GM18951 (cell line): ENCODE results near the gene KCNJ13.

Experiments used
- POLR2A ChIP-seq: IDR thresholded peaks from 4 replicates; pipeline ENCODE4 v1.6.1; 2011; ENCODE audit warnings: mild to moderate bottlenecking; ENCODE audit not compliant: insufficient read length, insufficient read depth; ENCODE audit errors: extremely low read depth
- in situ Hi-C: fragments of 300-500 bp; cut with MboI; formaldehyde crosslinking; loops from one replicate; pipeline ENCODE4 v1.12.0; 2022; ENCODE audit warnings: low sequenced_read_pairs, mixed read lengths, inconsistent platforms; ENCODE audit not compliant: unreplicated experiment

Gene KCNJ13

DNA sequence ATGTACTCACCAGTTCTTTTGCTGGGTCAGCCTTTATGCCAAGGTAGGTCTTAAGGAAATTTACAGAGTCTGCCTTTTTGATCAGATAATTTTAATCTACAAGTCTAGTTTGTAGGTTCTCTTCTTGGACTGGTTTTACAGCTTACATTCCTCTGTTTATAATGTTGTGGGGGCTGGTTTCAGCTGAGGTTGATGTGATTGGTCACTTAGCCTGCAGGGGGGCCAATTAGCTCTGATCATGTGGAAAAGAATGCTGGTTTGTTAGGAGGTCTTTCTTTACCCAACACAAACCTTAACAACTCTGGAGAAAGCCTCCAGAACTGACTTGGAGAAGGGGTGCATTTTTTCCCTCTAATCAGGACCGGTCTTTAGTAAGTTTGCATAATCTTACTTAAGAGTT is at the start of gene KCNJ13:
KCNJ13 (minus strand) TSS at position 131 of the 400 bp plus-strand sequence. CDS start 5,203 bp downstream, outside the sequence.
- in situ Hi-C loops: no loop called here
- TF ChIP-seq POLR2A: no peak

DNA sequence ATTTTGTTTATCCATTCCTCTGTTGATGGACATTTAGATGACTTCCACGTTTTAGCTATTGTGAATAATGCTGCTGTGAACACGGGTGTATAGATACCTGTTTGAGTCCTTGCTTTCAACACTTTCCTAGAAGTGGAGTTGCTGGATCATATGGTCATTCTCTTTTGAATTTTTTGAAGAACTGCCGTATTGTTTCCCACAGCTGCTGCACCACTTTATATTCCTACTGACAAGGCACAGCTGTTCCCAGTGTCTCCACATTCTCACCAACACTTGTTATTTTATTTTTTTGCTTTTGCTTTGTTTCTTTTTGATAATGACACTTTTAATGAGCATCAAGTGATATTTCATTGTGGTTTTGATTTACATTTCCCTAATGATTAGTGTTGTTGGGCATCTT is 41.4 kb upstream of the KCNJ13 start:
- TF ChIP-seq POLR2A: no peak
- in situ Hi-C loops: no loop called here

DNA sequence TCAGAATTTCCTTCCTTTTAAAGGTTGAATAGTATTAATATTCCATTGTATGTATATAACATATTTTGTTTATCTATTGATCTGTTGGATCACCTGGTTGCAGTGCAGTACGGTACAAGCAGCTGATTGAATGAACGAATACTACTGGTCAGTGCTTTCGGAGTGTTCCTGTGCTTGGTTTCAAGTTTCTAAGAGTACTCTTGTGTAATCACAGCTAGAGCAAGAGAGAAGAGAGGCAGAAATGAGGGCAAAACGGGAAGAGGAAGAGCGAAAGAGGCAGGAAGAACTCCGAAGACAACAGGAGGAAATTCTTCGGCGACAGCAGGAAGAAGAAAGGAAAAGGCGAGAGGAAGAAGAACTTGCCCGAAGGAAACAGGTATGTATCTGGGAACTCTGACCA is 40.3 kb upstream of the KCNJ13 start:
- in situ Hi-C loops: no loop called here
- no peak for TF ChIP-seq POLR2A

DNA sequence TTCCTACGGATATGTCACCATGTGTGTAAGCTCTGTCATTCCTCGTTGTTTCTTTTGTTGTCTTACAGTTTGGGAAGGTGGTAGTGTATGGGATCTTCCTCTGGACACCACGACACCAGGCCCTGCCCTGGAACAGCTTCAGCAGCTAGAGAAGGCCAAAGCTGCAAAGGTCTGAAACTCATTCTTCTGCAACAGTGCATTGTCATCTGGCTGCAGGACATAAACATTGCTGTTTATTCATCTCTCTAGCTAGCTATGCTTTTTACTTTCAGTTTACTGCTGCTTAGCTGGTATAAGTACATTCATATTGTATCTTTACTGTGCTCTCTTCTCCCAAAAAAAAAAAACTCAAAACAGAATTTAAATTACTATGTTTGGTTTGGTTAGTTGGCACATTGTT is 39.2 kb upstream of the KCNJ13 start:
- no peak for TF ChIP-seq POLR2A
- in situ Hi-C loops: no loop called here

DNA sequence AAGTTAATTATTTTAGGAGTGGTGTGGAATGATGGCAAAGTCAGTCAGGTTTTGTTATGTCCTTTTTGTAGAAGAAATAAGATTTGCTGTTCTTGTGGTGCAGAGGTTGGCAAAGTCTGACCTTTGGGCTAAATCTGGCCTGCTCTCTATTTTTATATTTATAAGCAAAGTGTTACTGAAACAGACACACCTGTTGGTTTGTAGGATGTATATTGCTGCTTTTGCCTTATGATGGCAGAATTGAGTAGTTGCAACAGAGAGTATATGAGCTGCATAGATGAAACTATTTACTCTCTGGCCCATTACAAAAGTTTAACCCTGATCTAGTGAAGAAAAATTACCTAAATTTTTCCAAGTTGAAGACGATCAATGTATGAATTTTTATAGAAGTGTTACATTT is 34.1 kb upstream of the KCNJ13 start:
- no peak for TF ChIP-seq POLR2A

DNA sequence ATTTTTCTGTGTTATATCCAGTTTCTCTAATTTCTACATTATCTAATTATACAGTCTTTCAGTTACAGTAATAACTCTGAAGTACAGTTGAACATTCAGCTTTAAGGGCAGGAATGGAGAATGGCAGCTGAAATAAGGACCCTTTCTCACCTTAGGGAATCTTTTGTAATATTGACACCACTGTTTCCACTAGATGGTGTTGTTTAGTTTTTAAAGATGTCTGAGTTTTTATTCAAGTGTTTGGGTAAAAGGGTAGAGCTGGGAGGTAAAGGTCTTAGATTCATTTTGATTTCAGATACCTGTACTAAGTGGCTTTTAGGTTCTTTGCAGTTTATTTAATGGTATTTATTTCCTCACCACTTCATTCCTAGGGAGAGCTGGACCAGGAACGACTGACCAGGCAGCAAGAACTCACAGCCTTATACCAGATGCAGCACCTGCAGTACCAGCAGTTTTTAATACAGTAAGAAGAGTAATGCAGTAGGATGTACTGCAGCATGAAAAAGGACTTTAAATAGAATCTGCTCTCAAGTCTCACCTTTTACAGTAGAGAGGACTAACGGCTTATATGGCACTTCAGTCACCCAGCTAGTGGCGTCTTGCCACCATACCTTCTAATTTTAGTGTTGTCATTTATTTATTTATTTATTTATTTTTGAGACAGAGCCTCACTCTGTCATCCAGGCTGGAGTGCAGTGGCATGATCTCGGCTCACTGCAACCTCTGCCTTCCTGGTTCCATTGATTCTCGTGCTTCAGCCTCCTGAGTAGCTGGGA is 33.2 kb upstream of the KCNJ13 start:
- in situ Hi-C loops: no loop called here
- TF ChIP-seq POLR2A: no peak

More for the DNA sequence above, 34.1 kb upstream of the KCNJ13 start:
- in situ Hi-C loops: no loop called here

DNA sequence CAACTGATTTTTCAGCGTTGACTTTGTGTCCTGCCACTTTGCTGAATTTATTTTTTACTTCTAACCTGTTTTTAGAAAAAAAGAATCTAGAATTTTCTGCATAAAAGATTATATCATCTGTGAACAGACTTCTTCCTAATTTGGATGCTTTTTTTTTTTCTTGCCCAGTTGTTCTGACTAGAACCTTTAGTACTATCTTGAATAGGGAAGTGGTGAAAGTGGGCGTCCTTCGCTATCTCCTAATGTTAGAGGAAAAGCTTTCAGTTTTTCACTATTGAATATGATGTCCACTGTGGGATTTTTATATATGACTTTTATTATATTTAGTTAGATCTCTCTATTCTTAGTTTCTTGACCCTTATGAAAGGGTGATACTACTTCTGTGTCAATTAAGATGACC is 25.7 kb upstream of the KCNJ13 start:
- TF ChIP-seq POLR2A: no peak
- in situ Hi-C loops: no loop called here

DNA sequence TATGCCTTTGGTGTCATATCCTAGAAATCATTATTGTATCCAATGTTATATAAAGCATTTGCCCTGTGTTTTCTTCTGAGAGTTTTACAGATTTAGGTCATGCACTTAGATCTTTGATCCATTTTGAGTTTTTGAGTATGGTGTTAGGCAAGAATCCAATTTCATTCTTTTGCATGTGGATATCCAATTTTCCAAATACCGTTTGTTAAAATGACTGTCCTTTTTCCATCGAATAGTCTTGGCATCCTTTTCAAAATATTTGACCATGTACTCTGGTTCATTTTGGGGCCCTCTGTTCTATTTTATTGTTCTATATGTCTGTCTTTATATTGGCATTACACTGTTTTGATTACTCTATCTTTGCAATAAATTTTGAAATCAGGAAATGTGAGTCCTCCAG is 23.8 kb upstream of the KCNJ13 start:
- no peak for TF ChIP-seq POLR2A
- in situ Hi-C loops: no loop called here

DNA sequence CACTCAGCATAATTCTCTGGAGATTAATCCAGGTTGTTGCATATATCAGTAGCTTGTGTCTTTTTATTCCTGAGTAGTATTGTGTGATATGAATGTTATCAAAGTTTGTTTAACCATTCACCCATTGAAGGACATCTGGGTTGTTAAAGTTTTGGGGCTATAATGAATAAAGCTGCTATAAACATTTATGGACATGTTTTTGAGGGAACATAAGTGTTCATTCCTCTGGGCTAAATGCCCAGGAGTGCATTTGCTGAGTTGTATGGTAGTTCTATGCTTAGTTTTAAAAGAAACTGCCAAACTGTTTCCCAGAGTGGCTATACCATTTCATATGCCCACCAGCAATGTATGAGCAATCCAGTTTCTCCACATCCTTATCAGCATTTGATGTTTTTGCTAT is 21.8 kb upstream of the KCNJ13 start:
- in situ Hi-C loops: no loop called here
- no peak for TF ChIP-seq POLR2A

DNA sequence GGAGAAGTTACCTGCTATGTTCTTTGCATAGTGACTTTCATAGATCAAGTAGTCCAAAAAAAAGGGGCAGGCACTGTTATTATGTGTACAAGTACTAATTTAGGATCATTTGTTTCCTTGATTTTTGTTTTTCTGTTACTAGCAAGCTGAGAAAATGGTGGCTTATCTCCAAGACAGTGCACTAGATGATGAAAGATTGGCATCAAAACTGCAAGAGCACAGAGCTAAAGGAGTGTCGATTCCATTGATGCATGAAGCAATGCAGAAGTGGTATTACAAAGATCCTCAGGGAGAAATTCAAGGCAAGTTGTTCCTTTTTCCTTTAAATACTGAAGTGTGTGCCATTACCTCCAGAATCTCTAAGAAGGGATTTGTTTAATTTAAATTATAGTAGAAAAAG is 19.6 kb upstream of the KCNJ13 start:
- TF ChIP-seq POLR2A: no peak
- in situ Hi-C loops: no loop called here

DNA sequence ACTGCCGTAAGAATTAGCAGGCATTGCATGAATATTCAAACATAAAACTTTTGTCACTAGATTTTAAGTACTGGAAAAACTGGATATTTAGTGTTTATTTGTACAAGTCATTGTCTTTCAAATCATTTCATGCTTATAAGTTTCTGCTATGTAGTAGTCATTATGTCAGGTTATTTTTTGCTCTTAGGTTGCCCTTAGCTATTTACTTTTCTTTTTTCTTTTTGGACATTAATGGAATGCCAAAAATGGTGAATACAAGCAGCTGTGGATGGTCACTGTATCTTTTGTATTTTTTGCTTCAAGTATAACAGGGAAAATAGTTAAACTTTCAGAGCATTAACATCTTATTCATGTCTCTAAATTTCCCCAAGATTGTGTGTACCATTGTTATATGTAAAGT is 18.6 kb upstream of the KCNJ13 start:
- no peak for TF ChIP-seq POLR2A
- in situ Hi-C loops: no loop called here

DNA sequence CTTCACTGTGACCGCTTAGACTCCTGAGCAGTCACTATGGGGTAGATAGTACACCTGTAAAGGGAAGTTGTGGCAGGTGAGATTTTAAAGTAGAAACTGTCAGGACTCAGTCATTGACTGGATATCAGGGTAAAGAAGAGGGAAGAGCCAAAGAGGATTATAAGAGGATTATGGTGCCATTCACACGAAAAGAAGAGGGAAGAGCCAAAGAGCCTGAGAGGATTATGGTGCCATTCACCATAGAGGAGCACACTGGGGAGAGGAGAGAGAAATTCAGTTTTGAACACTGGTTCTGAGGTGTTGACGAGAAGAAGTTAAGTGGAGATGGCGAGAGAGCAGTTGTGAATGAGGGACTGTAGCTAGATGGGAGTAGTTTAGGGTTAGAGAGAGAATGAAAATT is 16.9 kb upstream of the KCNJ13 start:
- in situ Hi-C loops: no loop called here
- no peak for TF ChIP-seq POLR2A

DNA sequence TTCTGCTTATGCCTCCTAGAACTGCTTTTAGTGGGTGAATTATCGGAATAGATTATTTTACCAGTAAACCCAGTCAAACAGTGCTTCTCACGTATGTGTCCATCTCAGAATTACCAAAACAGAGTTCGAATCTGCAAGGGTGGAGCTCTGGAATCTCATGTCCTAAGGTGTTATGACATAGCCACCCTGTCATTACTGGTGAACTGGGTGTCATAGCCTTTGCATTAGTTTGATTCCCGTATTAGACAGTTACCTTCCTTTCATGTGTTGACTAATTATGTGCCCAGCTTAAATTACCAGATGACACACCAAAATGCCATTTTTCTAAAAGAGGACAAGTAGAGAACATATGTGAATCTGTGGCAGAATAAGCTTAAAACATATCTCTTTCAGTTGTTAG is 15.2 kb upstream of the KCNJ13 start:
- TF ChIP-seq POLR2A: no peak
- in situ Hi-C loops: no loop called here

DNA sequence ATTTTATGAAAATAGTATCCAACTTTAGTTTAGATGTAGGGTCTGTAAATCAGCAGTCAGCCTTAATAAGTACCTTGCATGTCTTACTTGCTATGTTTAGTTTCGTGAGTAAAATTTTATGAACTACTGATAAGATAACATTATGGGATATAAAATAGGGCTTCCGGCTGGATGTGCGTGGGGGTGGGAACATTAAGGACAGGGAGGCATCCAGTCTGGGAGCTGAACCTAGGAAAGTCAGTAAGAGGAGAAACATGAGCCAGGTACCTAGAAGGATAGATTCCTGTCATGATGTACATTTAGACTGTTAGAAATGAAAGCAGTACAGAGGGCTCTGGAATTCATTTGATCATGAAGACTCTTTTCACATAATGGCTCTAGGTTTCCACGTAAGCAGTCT is 12.7 kb upstream of the KCNJ13 start:
- no peak for TF ChIP-seq POLR2A
- in situ Hi-C loops: no loop called here
